Stromal cell of bone marrow (primary cell): ENCODE results near the gene PCDHGA7.
"Not testable (repeated sequence)": the region's sequence is repeated elsewhere in the genome, so short reads cannot be mapped to it uniquely, and the experiment has no call there.

Experiments
- DNase-seq: peaks from one replicate; pipeline ENCODE4 v3.0.0-alpha.2; 2012; ENCODE audit warnings: low read depth

PCDHGA7 gene

GRCh38 chr5:141430332-141431113 is 48.0 kb downstream of the PCDHGA7 start, which contains the start of gene PCDHGA12:
Gene PCDHGA12, plus strand, starts transcription at chr5:141430507. Its CDS starts 253 bp downstream, at chr5:141430760.
- DNase-seq: peak; percentile 92

- no peak for DNase-seq
These were observed 48.7 kb downstream of the PCDHGA7 start for GRCh38 chr5:141431286-141431685.

GRCh38 chr5:141432308-141432707 is 49.8 kb downstream of the PCDHGA7 start:
- DNase-seq: not testable (repeated sequence)

DNA sequence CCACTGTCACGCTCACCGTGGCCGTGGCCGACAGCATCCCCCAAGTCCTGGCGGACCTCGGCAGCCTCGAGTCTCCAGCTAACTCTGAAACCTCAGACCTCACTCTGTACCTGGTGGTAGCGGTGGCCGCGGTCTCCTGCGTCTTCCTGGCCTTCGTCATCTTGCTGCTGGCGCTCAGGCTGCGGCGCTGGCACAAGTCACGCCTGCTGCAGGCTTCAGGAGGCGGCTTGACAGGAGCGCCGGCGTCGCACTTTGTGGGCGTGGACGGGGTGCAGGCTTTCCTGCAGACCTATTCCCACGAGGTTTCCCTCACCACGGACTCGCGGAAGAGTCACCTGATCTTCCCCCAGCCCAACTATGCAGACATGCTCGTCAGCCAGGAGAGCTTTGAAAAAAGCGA is 50.2 kb downstream of the PCDHGA7 start:
- not testable (repeated sequence) for DNase-seq

DNA sequence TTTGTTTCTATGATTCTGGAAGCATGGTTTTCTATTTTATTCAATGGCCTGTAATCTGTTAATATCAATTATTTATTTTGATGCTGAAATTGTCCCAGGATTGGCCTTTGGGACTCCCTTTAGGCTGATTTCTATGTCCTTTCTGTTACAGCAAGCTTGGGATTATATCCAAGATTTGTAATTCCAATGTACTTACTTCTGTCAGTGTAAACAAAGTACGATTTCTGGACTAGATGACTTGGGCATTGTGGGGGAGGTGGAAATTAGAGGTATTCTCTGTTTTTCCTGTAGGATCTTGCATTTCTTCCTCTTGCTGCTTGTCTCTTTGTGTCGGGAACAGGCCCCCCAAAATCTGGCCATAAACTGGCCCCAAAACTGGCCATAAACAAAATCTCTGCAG is 51.5 kb downstream of the PCDHGA7 start:
- no peak for DNase-seq
